Stimulated activated CD8-positive, alpha-beta memory T cell treated with anti-CD3 and anti-CD28 coated beads, Interleukin-15, amount 100 ng/mL, for 4 hours (primary cell): ENCODE data around the gene HPCAL1.

Source experiments
- DNase-seq, 2 donors: peaks; one replicate each; pipeline ENCODE4 v3.0.0-alpha.2; 2020; ENCODE audit warnings: low read depth in 2 of 2

HPCAL1 gene

DNA sequence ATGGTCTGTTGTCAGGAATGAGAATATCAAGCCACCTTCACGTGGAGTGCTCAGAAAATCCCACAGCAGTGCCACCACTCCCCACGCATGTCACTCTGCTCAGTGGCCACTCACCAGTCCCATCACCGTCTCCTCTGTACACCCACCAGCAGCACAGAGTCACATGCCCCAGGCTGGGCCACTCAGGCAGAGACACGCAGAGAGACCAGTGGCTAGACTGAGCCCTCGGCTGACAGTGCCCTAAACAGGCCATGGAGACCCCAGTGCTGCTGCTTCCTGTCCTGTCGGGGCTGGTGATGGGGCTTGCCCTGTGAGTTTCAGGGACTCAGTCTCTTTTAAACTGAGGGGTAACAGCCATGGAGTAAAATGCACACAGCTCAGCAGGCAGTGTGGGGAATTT, 119.5 kb downstream of the HPCAL1 start:
- no peak for DNase-seq

- DNase-seq = no peak
These were observed 120.2 kb downstream of the HPCAL1 start for GRCh38 chr2:10422732-10423399.

- no peak for DNase-seq
These were observed 120.7 kb downstream of the HPCAL1 start for GRCh38 chr2:10423400-10423774.

DNA sequence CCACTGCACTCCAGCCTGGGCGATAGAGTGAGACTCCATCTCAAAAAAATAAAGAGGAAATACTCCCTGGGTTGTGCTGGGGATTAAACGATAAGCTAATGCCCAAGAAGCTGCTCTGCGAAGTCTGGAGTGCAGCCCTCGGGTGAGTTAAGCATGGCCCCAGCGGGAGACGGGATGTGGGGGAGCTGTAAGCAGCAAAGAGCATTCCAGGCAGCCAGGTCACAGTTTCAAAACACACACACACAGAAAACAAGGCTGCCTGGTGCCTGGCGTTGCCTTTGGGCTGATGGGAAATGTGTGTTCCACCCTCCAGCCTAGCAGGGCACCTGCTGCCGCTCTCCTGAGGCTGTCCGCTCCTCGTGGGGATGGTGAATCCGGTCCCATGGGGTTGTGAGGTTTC, 121.3 kb downstream of the HPCAL1 start:
- DNase-seq = no peak

- DNase-seq = no peak
These were observed 122.3 kb downstream of the HPCAL1 start for GRCh38 chr2:10424916-10425505.

GRCh38 chr2:10425699-10426098, 123.0 kb downstream of the HPCAL1 start:
- DNase-seq = no peak

DNA sequence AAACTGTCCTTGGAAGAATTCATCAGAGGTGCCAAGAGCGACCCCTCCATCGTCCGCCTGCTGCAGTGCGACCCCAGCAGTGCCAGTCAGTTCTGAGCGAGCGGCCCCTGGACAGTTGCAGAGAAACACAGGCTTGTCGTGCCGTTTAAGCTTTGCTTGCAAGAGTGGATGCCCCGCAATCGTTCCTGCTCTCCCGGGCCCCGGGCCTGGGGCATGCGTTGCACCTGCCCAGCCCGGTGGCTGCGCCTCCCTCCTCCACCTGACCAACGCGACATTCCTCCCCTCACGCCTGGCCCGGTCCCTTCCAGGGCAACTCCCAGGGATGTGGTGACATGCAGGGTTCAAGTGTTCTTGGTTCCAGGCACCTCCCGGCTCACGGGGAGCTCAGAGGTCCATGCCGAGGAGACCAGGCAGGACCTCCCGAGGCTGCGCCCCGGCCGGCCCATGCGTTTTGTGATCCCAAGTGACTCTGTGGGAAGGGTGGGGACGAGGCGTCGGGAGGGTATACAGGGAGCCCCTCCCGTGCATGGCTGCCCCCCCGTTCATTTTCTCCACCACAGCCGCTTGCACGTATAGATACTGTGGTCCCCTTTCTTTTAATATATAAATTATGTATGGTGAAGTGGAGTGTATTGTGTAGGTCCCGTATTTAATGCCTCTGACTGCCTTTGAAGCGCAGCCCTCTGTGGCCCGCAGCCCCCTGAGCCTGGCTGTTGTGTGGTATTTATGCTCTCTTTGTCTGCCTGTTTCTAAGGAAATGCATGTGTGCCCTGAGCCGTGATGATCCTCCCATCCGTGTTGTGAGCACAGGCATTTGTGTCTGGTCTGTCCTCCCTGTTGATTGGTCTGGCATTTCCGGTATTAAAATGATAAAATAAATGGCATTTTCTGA, 124.3 kb downstream of the HPCAL1 start:
- no peak for DNase-seq

DNA sequence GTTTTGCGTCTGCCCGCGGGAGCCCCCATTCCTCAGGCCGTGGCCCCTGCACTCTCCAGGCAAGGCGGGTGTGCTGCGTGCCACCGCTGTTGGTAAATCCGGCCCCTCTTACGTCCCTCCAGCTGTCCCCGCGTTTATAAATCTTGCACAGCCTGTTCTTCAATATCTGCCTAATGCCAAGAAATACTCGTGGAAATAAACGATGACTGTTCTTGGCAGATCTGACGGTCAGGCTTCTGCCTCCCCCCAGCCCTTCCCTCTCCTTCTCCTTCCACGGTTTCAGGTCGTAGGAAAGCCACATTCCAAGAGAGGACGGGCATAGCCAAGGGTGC, 124.9 kb downstream of the HPCAL1 start:
- no peak for DNase-seq

DNA sequence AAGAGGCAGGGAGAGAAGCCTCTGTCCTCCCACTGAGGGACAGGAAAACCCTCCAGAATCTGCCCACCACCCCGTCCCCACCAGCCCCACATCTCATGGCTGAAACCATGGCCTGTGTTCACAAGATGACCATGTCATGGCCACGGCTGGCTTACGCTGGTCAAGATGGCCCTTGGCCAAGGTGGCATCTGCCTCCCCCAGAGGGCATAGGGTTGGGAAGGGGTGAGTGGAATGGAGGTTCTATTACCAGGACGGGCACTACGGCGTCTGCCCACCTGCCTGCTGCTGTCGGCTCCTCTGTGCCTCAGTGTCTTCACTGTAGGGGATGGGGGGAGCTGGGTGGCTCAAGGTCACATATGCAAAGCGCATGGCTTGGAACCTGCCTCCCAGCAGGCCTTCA, 125.7 kb downstream of the HPCAL1 start:
- no peak for DNase-seq

DNA sequence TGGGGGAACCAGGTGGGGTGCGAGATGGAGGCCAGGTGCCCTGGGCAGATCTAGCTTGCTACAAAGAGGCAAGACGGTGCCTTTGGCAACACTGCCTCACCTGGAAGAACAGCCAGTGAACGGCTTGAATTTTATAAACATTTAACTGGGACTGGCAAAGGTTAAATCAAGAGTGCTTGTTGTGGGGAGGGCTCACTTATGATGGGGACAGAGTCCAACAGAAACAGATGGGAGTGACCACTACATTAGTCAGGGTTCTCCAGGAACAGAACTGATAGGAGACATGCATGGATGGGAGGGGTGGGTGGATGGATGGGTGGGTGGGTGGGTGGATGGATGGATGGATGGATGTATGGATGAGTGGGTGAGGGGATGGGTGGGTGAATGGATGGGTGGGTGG, 126.2 kb downstream of the HPCAL1 start:
- DNase-seq = no peak

GRCh38 chr2:10430886-10431622, 128.3 kb downstream of the HPCAL1 start:
- no peak for DNase-seq

DNA sequence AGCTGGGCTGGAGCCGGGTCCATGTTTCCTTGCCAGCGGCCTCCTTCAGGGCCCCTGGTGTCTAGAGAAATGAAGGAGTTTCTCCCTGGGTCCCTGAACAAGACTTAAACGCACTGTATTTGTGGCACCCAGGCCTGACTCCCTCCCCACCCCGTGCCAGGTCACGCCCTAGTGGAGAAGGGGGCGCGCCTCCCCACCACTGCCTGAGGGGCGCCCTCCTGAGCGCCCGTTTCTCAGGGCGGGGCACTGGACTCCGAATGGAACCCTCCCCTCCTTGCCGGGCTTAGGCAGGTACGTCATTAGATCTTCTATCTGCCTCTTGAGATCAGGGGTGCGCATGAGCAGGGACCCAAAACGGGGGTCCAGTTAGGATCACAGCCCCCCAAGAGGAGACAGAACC, 129.1 kb downstream of the HPCAL1 start:
- DNase-seq = no peak

GRCh38 chr2:10432311-10433181, 129.8 kb downstream of the HPCAL1 start:
- DNase-seq = no peak

GRCh38 chr2:10433264-10433946, 130.7 kb downstream of the HPCAL1 start:
- no peak for DNase-seq

GRCh38 chr2:10433947-10434885, 131.5 kb downstream of the HPCAL1 start:
- no peak for DNase-seq

- peak; percentile 40 to 41 for DNase-seq
These were observed 132.4 kb downstream of the HPCAL1 start for GRCh38 chr2:10434886-10435819.

GRCh38 chr2:10435820-10436204, 133.1 kb downstream of the HPCAL1 start:
- no peak for DNase-seq

DNA sequence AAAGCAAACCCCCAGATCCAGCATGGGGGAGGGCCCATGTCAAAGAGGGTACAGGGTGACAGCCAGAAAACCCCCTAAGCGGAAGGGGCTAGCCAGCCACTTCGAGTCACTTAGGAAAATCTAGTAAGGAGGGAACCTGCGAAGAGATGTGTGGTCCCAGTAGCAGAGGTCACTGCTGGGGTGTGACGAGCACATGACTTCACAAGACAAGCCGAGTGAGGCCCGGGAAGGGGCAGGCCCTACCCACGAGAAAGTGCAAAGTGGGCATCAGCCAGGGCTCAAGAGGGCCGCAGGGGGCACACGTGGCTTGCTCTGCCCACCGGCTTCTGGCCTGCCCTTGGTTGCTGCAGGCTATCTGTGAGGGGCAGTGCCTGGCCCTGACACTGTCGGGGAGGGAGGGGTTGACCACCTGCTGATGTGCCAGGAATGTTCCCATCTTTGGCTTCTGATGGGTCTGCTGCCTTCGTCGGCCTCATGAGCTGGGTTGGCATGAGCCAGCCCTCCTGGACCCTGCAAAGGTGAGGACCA, 133.9 kb downstream of the HPCAL1 start:
- DNase-seq = no peak
